HepG2 (cell line): Measurements from ENCODE around the gene SCGB2B2. TPM values are rescaled to one million over a fixed set of nuclear protein-coding genes. Genes with fewer than 3 reads are reported as not detected.

Experiments
- ATAC-seq: fragments of 200-7000 bp; cut with Tn5 transposase; 3 replicates; pipeline ENCODE4 v1.9.1; 2020; ENCODE audit warnings: mild to moderate bottlenecking, moderate library complexity
- BruUV-seq: library from RNA; stranded (reverse); fragments of 400-500 nt; replicated peaks from 2 replicates; lab custom pipeline; 2021; lab: Mats Ljungman, UMichigan
- CTCF ChIA-PET: fragments of 300-600 bp; formaldehyde crosslinking; extraction: SDS; loops from one replicate; lab custom pipeline; 2021; ENCODE audit warnings: low total read pairs, inconsistent platforms, low intra/inter-chr PET ratio; lab: Yijun Ruan, JAX
- POLR2A ChIA-PET: fragments of 350-600 bp; sonication (Branson Sonifier 250); formaldehyde crosslinking; loops from one replicate; lab custom pipeline; 2020; ENCODE audit warnings: antibody characterized with exemption, inconsistent platforms; lab: Yijun Ruan, JAX
- DNase-seq: peaks from one replicate; pipeline ENCODE4 v3.0.0-alpha.2; 2015; ENCODE audit warnings: low spot score
- FAIRE-seq: peaks from 3 replicates; lab custom pipeline; 2011; peaks lifted over from hg19 to GRCh38; lab: Jason Lieb, UNC
- H2AFZ ChIP-seq: one replicate; pipeline ENCODE4 v1.6.1; 2011; ENCODE audit warnings: low read length, inconsistent platforms
- H3K27ac ChIP-seq: fragments of 300-600 bp; 3 replicates; pipeline ENCODE4 v1.8.0; 2011; ENCODE audit warnings: mixed run types, mild to moderate bottlenecking, mixed read lengths, low read length, inconsistent platforms; ENCODE audit not compliant: insufficient read depth; ENCODE audit errors: extremely low read length
- H3K27me3 ChIP-seq, 2 experiments: fragments of 200-600 bp in 1 of 2; 2 replicates in 1 of 2; 3 replicates in 1 of 2; pipeline versions ENCODE4 v1.6.0 to v1.8.0; 2011; ENCODE audit warnings: low read length in 2 of 2, mild to moderate bottlenecking in 2 of 2, moderate library complexity in 2 of 2, inconsistent platforms in 1 of 2; ENCODE audit not compliant: insufficient read depth in 2 of 2, control insufficient read depth in 1 of 2
- H3K36me3 ChIP-seq, 2 experiments: fragments of 200-600 bp in 1 of 2; replicated peaks in 1 of 2; 2 replicates in 1 of 2; 3 replicates in 1 of 2; pipeline versions ENCODE4 v1.5.1 to v1.8.0; 2011; ENCODE audit warnings: low read length in 2 of 2, inconsistent platforms in 1 of 2; ENCODE audit not compliant: insufficient read depth in 2 of 2, control insufficient read depth in 1 of 2
- H3K4me1 ChIP-seq: 2 replicates; pipeline ENCODE4 v1.5.1; 2012; ENCODE audit warnings: low read length, inconsistent platforms; ENCODE audit not compliant: insufficient read depth
- H3K4me2 ChIP-seq: 2 replicates; pipeline ENCODE4 v1.6.0; 2011; ENCODE audit warnings: low read depth, low read length, inconsistent platforms
- H3K4me3 ChIP-seq, 3 experiments: fragments of 200-600 bp in 1 of 3; sonication (generic), shearing (Covaris generic) in 1 of 3; replicated peaks in 1 of 3; 2 replicates each; pipeline ENCODE4 v1.5.1; 2011 to 2016; ENCODE audit warnings: low read length in 3 of 3, inconsistent platforms in 2 of 3, low read depth in 2 of 3, mild to moderate bottlenecking in 2 of 3, control low read depth in 1 of 3, mixed read lengths in 1 of 3; ENCODE audit not compliant: insufficient read depth in 1 of 3
- H3K79me2 ChIP-seq: one replicate; pipeline ENCODE4 v1.6.1; 2011; ENCODE audit warnings: low read length, inconsistent platforms; ENCODE audit not compliant: insufficient read depth
- H3K9ac ChIP-seq: 2 replicates; pipeline ENCODE4 v1.6.0; 2011; ENCODE audit warnings: mild to moderate bottlenecking, low read depth, low read length, inconsistent platforms; ENCODE audit not compliant: insufficient read depth
- H3K9me3 ChIP-seq: 2 replicates; pipeline ENCODE4 v1.5.1; 2012; ENCODE audit warnings: mild to moderate bottlenecking, low read length
- H4K20me1 ChIP-seq: 2 replicates; pipeline ENCODE4 v1.6.0; 2011; ENCODE audit warnings: inconsistent platforms, mild to moderate bottlenecking, low read length, moderate library complexity; ENCODE audit not compliant: insufficient read depth
- BRCA1 ChIP-seq: sonication (generic); formaldehyde crosslinking; IDR thresholded peaks from 2 replicates; pipeline ENCODE4 v1.4.0; 2020; ENCODE audit warnings: missing genetic modification reagents
- CREB1 ChIP-seq, 2 experiments: fragments of 450-650 bp in 1 of 2; IDR thresholded peaks; 2 replicates each; pipeline ENCODE4 v1.6.1; 2016 to 2017; ENCODE audit warnings: control low read depth in 1 of 2, mild to moderate bottlenecking in 1 of 2, missing compliant biosample characterization in 1 of 2, missing genetic modification characterization in 1 of 2
- FOSL1 ChIP-seq: sonication (generic); formaldehyde crosslinking; IDR thresholded peaks from 2 replicates; pipeline ENCODE4 v1.9.0; 2021; ENCODE audit warnings: missing genetic modification reagents, borderline replicate concordance
- HDAC6 ChIP-seq: fragments of 200-600 bp; sonication (generic); IDR thresholded peaks from 2 replicates; pipeline ENCODE4 v1.7.0; 2017; ENCODE audit warnings: mild to moderate bottlenecking, antibody characterized with exemption, low read length, low read depth
- MIXL1 ChIP-seq: IDR thresholded peaks from 2 replicates; pipeline ENCODE4 v1.6.1; 2016
- SRSF1 ChIP-seq: fragments of 200-400 bp; formaldehyde crosslinking; optimal IDR thresholded peaks from 2 replicates; pipeline ENCODE3; 2017; ENCODE audit warnings: mild to moderate bottlenecking, low read depth, low read length, moderate library complexity
- SRY ChIP-seq: sonication (generic); formaldehyde crosslinking; IDR thresholded peaks from 2 replicates; pipeline ENCODE4 v1.8.0; 2022; ENCODE audit warnings: mild to moderate bottlenecking, missing genetic modification reagents
- UBTF ChIP-seq: sonication (generic); formaldehyde crosslinking; IDR thresholded peaks from 2 replicates; pipeline ENCODE4 v1.4.0; 2020; ENCODE audit warnings: mild to moderate bottlenecking, missing genetic modification reagents
- XRCC5 ChIP-seq: fragments of 200-400 bp; formaldehyde crosslinking; optimal IDR thresholded peaks from 2 replicates; pipeline ENCODE3; 2017; ENCODE audit warnings: mild to moderate bottlenecking, low read length
- ZBTB21 ChIP-seq: sonication (generic); formaldehyde crosslinking; IDR thresholded peaks from 2 replicates; pipeline ENCODE4 v1.4.0; 2020; ENCODE audit warnings: missing genetic modification reagents
- ZNF335 ChIP-seq: sonication (generic); formaldehyde crosslinking; IDR thresholded peaks from 2 replicates; pipeline ENCODE4 v1.4.0; 2020; ENCODE audit warnings: missing genetic modification reagents
- ZNF7 ChIP-seq: IDR thresholded peaks from 2 replicates; pipeline ENCODE4 v1.6.1; 2016; ENCODE audit warnings: missing biosample characterization, missing genetic modification reagents
- WGBS: methylation state at CpG from one replicate; pipeline ENCODE4 v1.1.6; 2017; ENCODE audit warnings: low lambda C conversion rate; 5-methylcytosine and 5-hydroxymethylcytosine counted together
- in situ Hi-C: cut with HindIII; loops from 2 replicates; pipeline ENCODE4 v1.10.0; 2017; ENCODE audit warnings: low pct_unique_long_range_greater_than_20kb; ENCODE audit not compliant: extremely low pct_ligation_motif_present
- intact Hi-C: fragments of 100-400 bp; cut with micrococcal nuclease; formaldehyde crosslinking; loops from one replicate; pipeline ENCODE4 v1.10.0; 2022; ENCODE audit not compliant: unreplicated experiment
- polyA plus RNA-seq, 8 experiments: library from polyadenylated mRNA; depleted of rRNA in 3 of 8; stranded (reverse) in 7 of 8; unstranded in 1 of 8; fragments of >200 nt; fragmentation: Illumina TruSeq in 4 of 8; extraction: Trizol in 4 of 8; gene quantifications; 2 replicates each; pipeline versions ENCODE4 v1.2.1 to v1.2.3, GENCODE V29; 2011 to 2016; ENCODE audit warnings: low read depth in 4 of 8, missing spikeins in 1 of 8, mixed read lengths in 1 of 8; ENCODE audit not compliant: insufficient read depth in 1 of 8
- total RNA-seq, 5 experiments: library from RNA; depleted of rRNA; stranded (reverse); fragments of >200 nt; fragmentation: Illumina TruSeq; extraction: Trizol; gene quantifications; 2 replicates each; pipeline ENCODE4 v1.2.3, GENCODE V29; 2016; ENCODE audit warnings: low read depth in 1 of 5
- TF ChIP-seq, protein P1 (sequence below): sonication (generic); formaldehyde crosslinking; IDR thresholded peaks from 2 replicates; pipeline ENCODE4 v1.8.1; 2023; ENCODE audit warnings: mild to moderate bottlenecking, missing genetic modification reagents

The SCGB2B2 gene
- total and polyA plus RNA-seq, 2 of the 13 experiments (the other 11 are each of a cell fraction or from before 2014, with no cell fraction given) = 0.03 TPM; not detected in 1

DNA sequence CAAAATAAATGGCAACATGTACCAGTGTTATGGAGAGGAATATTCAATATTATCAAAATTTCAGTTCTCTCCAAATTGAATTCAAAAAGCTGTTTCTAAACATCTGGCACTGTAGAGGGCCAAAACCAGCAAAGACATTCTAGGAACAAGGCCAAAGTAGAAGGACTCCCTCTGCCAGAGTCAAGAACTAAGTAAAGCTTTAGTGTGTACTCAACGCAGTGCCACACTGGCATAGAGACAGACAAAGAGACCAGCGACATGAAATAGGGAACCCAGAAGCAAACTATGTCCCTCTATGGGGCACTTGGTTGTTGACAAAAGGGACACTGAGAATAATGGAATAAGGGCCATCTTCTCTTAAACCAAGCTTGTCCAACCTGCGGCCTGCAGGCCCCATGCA, 15.6 kb downstream of the SCGB2B2 start:
- H4K20me1 ChIP-seq = no peaks in the 10 kb centered on the region
- ATAC-seq (no peak), FAIRE-seq (no peak), DNase-seq (no peak)
- H3K27ac ChIP-seq = no peak overlapping the region
- in situ Hi-C loops (no loop called here), intact Hi-C loops (no loop called here)
- H2AFZ ChIP-seq = no peak overlapping the region
- H3K4me3 ChIP-seq = no peak overlapping the region
- H3K4me1 ChIP-seq = peaks cover 21% of the 10 kb centered on the region
- H3K79me2 ChIP-seq = no peaks in the 10 kb centered on the region
- no peak for TF ChIP-seq ZBTB21
- TF ChIP-seq XRCC5 = no peak
- TF ChIP-seq ZNF7 (CRISPR knock-in tag) = no peak
- TF ChIP-seq SRY (CRISPR knock-in tag) = no peak
- no peak for TF ChIP-seq MIXL1 (CRISPR knock-in tag)
- TF ChIP-seq UBTF (CRISPR knock-in tag) = no peak
- TF ChIP-seq HDAC6 = no peak
- no peak for TF ChIP-seq SRSF1
- no peak for TF ChIP-seq BRCA1 (CRISPR knock-in tag)
- TF ChIP-seq, protein P1, sequence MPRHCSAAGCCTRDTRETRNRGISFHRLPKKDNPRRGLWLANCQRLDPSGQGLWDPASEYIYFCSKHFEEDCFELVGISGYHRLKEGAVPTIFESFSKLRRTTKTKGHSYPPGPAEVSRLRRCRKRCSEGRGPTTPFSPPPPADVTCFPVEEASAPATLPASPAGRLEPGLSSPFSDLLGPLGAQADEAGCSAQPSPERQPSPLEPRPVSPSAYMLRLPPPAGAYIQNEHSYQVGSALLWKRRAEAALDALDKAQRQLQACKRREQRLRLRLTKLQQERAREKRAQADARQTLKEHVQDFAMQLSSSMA (CRISPR knock-in tag) = no peak
- no peak for TF ChIP-seq ZNF335
- TF ChIP-seq FOSL1 = no peak
- no peak for TF ChIP-seq CREB1 (IDR thresholded peaks at IDR 0.05)
- no peak for TF ChIP-seq CREB1 (CRISPR knock-in tag; IDR thresholded peaks at IDR 0.05)
- POLR2A ChIA-PET = no interaction called here
- no peaks in the 10 kb centered on the region for H3K9me3 ChIP-seq
- 39% methylated on average over 3 of the region's 3 CpGs for WGBS
- H3K36me3 ChIP-seq = no peaks in the 10 kb centered on the region
- no peak overlapping the region for H3K4me2 ChIP-seq
- H3K27me3 ChIP-seq = no peaks in the 10 kb centered on the region; a peak in 2 of 5 replicates
- CTCF ChIA-PET = no interaction called here
- H3K9ac ChIP-seq = no peak overlapping the region
- no TSS peak for BruUV-seq
